WTC11 (cell line): ENCODE data around the gene PEX6.

Source experiments
- AFF4 ChIP-seq: sonication (generic); formaldehyde crosslinking; IDR thresholded peaks from 2 replicates; pipeline ENCODE4 v1.8.1; 2023; ENCODE audit warnings: mild to moderate bottlenecking, missing genetic modification reagents, borderline replicate concordance
- ATF1 ChIP-seq: sonication (generic); formaldehyde crosslinking; IDR thresholded peaks from 2 replicates; pipeline ENCODE4 v1.8.1; 2023; ENCODE audit warnings: mild to moderate bottlenecking, moderate library complexity, missing genetic modification reagents
- CTCF ChIP-seq: fragments of 200-600 bp; IDR thresholded peaks from 2 replicates; pipeline ENCODE4 v1.8.0; 2022; ENCODE audit warnings: antibody characterized with exemption
- E2F1 ChIP-seq: sonication (generic); formaldehyde crosslinking; IDR thresholded peaks from 2 replicates; pipeline ENCODE4 v1.8.0; 2022; ENCODE audit warnings: mild to moderate bottlenecking, missing genetic modification reagents
- E2F4 ChIP-seq: sonication (generic); formaldehyde crosslinking; IDR thresholded peaks from 2 replicates; pipeline ENCODE4 v1.8.1; 2022; ENCODE audit warnings: low read depth, mild to moderate bottlenecking, moderate library complexity, missing genetic modification reagents, borderline replicate concordance
- ESRRA ChIP-seq: sonication (generic); formaldehyde crosslinking; IDR thresholded peaks from 2 replicates; pipeline ENCODE4 v1.8.1; 2022; ENCODE audit warnings: mild to moderate bottlenecking, missing genetic modification reagents, borderline replicate concordance
- IRF1 ChIP-seq: sonication (generic); formaldehyde crosslinking; IDR thresholded peaks from 2 replicates; pipeline ENCODE4 v1.8.0; 2023; ENCODE audit warnings: missing genetic modification reagents
- JUN ChIP-seq: sonication (generic); formaldehyde crosslinking; IDR thresholded peaks from 2 replicates; pipeline ENCODE4 v1.8.0; 2023; ENCODE audit warnings: mild to moderate bottlenecking, missing genetic modification reagents
- MAX ChIP-seq: sonication (generic); formaldehyde crosslinking; IDR thresholded peaks from 2 replicates; pipeline ENCODE4 v1.8.0; 2022; ENCODE audit warnings: mild to moderate bottlenecking, missing genetic modification reagents
- MYBL2 ChIP-seq: sonication (generic); formaldehyde crosslinking; IDR thresholded peaks from 2 replicates; pipeline ENCODE4 v1.8.1; 2023; ENCODE audit warnings: mild to moderate bottlenecking, moderate library complexity, missing genetic modification reagents
- USF2 ChIP-seq: sonication (generic); formaldehyde crosslinking; IDR thresholded peaks from 2 replicates; pipeline ENCODE4 v1.8.1; 2023; ENCODE audit warnings: mild to moderate bottlenecking, missing genetic modification reagents, moderate library complexity
- ZNF512 ChIP-seq: sonication (generic); formaldehyde crosslinking; IDR thresholded peaks from 2 replicates; pipeline ENCODE4 v1.8.1; 2022; ENCODE audit warnings: missing genetic modification reagents, borderline replicate concordance

GRCh38 chr6:43019152-43019551 is 40.2 kb upstream of the PEX6 start:
- no peak for TF ChIP-seq E2F1 (CRISPR knock-in tag)
- TF ChIP-seq ZNF512 = no peak
- TF ChIP-seq ATF1 = no peak
- TF ChIP-seq AFF4 (CRISPR knock-in tag) = no peak
- no peak for TF ChIP-seq CTCF
- no peak for TF ChIP-seq USF2 (CRISPR knock-in tag)
- TF ChIP-seq JUN (CRISPR knock-in tag) = no peak
- TF ChIP-seq MAX (CRISPR knock-in tag) = no peak
- TF ChIP-seq IRF1 (CRISPR knock-in tag) = no peak
- TF ChIP-seq ESRRA (CRISPR knock-in tag) = no peak
- TF ChIP-seq E2F4 (CRISPR knock-in tag) = no peak
- TF ChIP-seq MYBL2 = no peak
